Right lobe of liver (tissue), 4 donors: ENCODE measurements around the gene TXNDC8.

Experiments used
- POLR2A ChIP-seq: fragments of 450-650 bp; IDR thresholded peaks from one replicate; pipeline ENCODE4 v1.6.1; 2017; ENCODE audit warnings: antibody characterized with exemption, mild to moderate bottlenecking
- TF ChIP-seq, protein P1 (sequence below), 4 donors: fragments of 200-600 bp in 3 of 4; fragments of 450-650 bp in 1 of 4; IDR thresholded peaks; one replicate each; pipeline versions ENCODE4 v1.5.1 to v1.8.0; 2016 to 2022; ENCODE audit warnings: antibody characterized with exemption in 4 of 4, mild to moderate bottlenecking in 2 of 4
- donor health status: DM: no; HTN: no; CAD: no.
- donor health status: DM: no; HTN: no; CAD: no.
- donor health status: DM: no; HTN: yes; CAD: no.

DNA sequence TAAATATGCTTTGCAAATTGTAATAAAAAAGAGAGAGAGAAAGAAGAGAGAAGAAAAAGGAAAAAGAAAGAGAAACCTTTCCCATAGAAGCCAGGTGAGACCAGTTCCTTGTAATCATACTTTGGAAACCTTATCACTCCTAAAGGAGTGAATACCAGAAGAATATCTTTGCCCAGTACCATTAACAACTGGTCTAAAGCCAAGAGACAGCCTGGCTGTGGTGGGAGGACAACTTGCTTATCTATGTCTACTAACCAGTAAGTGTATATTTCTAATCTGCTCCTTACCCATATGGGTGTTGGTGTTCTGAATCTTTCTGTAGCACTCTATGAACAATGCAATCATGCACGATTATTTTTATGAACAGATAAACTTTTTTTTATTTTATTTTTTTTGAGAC, 70.9 kb downstream of the TXNDC8 start:
- TF ChIP-seq, protein P1, sequence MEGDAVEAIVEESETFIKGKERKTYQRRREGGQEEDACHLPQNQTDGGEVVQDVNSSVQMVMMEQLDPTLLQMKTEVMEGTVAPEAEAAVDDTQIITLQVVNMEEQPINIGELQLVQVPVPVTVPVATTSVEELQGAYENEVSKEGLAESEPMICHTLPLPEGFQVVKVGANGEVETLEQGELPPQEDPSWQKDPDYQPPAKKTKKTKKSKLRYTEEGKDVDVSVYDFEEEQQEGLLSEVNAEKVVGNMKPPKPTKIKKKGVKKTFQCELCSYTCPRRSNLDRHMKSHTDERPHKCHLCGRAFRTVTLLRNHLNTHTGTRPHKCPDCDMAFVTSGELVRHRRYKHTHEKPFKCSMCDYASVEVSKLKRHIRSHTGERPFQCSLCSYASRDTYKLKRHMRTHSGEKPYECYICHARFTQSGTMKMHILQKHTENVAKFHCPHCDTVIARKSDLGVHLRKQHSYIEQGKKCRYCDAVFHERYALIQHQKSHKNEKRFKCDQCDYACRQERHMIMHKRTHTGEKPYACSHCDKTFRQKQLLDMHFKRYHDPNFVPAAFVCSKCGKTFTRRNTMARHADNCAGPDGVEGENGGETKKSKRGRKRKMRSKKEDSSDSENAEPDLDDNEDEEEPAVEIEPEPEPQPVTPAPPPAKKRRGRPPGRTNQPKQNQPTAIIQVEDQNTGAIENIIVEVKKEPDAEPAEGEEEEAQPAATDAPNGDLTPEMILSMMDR (IDR thresholded peaks at IDR 0.05), result no peak
- no peak for TF ChIP-seq POLR2A
